Activated CD8-positive, alpha-beta memory T cell treated with anti-CD3 and anti-CD28 coated beads, Interleukin-2, amount 50 U/mL, for 1 hour (primary cell): Measurements from ENCODE around the gene KDM1B.
"Not testable (repeated sequence)": the region's sequence is repeated elsewhere in the genome, so short reads cannot be mapped to it uniquely, and the experiment has no call there.

Source experiments
- DNase-seq: peaks from one replicate; pipeline ENCODE4 v3.0.0-alpha.2; 2020; ENCODE audit errors: extremely low read depth

The KDM1B gene

DNA sequence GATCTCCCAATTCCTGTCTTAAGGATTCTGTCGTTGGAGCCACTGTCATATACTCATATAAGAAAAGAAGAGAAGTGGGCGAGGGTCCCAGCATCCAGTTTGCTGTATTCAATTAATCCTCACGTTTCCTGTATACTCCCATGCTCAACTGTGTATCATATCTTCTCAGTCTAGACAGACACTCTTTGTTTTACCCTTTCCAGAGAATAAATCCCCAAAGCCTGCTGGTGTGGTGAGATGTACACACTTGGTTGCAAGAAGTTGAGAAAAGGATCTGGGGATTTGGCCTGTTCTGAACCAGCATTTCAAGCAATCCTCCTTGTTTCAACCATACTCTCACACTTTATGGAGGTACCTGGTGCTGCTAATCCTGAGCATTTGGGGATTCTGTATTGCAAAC lies 3.4 kb upstream of the KDM1B start:
- DNase-seq: no peak

- no peak for DNase-seq
Observed at GRCh38 chr6:18153311-18153703, 1.9 kb upstream of the KDM1B start.

DNA sequence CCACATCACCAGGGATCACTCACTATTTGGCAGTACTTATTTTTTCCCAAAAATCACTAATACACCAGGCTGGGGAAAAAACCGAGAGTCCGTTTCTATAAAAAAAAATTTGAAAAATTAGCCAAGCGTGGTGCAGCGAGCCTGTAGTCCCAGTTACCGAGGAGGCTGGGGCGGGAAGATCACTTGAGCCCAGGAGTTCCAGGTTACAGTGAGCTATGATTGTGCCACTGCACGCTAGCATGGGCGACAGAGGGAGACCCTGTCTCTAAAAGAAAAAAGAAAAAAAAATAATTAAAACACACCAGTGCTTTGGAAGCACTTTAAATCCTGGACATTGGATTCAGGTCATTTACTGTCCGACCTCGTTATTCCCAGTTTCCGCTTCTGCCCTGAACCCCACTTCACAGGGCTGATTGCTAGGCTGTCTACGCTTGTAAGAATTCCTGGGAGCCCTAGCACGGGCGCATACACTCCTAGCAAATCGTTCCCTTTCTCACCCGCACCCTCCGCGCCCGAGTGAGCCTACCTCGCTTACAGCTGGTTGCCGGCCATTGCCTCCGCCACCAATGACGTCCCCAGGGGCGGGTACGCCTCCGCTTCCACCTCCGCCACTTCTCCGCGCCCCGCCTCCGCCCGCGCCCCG lies 594 bp upstream of the KDM1B start, which contains the start of gene TPMT:
Gene TPMT (minus strand): TSS at position 571 of the 643 bp plus-strand sequence. CDS start 5,950 bp downstream, outside the sequence.
- no peak for DNase-seq

DNA sequence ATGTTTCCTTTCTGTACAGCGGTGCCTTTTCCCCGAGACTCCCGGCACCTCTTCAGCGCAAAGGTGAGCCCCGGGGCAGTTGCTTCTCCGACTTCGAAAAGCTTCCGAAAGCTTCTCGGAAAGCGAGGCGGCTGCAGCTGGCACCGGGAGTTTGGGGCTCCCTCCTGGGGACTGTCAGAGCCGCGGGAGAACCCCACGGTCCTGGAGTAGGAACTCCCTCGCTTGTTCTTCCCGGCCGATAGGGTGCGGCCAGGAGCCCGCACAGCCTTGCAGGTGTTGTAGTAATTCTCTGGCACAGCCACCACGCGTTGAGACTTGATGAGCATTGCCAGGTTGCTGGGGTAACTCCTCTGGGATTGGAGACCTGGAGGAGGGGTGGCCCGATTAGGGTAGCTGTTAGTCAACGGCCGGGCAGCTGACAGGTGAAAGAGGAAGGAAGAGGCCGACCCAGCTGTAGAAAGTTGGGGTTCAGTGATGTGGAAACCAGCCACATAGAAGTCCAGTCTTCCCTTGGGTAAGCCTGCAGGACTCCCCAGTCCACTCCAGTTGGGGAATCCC lies 721 bp downstream of the KDM1B start:
- no peak for DNase-seq

GRCh38 chr6:18160911-18161310 lies 5.7 kb downstream of the KDM1B start:
- no peak for DNase-seq

- no peak for DNase-seq
Observed at GRCh38 chr6:18161431-18161830, 6.2 kb downstream of the KDM1B start.

DNA sequence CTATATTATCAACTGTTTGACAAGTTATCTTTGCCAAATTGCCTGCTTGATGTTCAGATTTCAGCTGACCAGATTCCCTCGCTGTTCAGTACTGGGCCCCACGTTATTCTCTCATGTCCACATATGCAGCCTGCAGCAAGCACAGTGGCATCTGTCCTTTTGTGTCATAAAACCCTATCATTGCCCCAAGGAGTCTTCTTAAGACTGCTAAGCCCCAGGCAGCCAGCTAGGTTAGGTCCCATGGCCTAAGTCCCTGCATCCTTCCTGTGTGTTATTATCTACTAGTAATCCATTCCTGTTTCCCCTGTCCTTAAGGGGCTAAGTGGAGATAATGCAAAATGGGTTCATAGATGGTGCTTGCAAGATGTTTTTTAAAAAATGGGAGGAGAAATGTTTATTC lies 7.2 kb downstream of the KDM1B start:
- DNase-seq: no peak

DNA sequence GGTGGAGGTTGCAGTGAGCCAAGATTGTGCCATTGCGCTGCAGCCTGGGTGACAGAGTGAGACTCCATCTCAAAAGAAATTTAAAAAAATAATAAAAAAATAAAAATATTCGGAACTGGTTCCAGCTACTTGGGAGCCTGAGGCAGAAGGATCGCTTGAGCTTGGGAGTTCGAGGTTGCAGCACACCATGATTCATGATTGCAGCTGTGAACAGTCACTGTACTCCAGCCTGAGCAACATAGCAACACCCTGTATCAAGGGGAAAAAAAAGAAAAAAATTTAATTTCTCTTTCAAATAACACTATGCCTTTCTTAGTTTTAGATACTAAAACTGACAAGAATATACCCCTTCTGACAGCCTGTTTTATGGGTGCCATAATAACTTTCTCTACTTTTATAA lies 10.5 kb downstream of the KDM1B start:
- no peak for DNase-seq

DNA sequence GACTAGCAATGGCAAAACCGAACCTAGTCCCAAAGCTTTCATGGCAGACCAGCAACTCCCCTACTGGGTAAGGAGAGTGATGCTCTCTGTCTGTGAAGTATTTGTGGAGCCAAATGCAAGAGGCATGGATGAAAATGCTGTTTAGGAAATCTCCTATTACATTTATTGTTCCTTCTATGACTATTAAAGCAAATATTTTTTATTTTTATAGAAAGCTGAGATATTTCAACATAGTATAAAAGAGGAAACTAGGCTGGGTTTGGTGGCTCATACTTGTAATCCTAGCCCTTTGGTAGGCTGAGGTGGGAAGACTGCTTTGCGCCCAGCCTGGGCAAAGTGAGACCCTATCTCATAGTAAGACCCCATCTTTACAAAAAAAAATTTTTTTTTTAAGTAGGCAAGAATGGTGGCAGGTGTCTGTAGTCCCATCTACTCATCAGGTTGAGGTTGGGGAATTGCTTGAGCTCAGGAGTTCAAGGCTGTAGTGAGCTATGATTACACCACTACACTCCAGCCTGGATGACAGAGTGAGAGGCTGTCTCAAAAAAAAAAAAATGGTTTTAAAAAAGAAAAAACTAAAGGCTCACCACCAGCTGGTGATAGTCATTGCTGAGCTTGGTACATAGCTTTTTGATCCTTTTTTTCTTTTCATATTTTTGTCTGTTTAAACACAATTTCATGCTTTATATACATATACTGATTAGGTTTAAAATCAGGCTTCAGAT lies 11.3 kb downstream of the KDM1B start:
- DNase-seq: no peak

DNA sequence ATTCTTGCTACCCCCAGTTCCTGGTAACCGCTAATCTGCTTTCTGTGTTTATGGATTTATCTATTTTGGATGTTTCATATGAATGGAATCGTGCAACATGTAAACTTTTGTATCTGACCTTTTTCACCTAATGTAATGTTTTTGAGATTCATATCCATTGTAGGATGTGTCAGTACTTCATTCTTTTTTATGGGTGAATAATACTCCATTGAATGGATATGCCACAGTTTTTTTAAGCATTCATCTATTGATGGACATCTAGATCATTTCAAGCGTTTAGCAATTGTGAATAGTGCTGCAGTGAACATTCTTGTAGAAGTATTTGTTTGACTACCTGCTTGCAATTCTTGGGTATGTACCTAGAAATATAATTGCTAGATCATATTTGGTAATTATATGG lies 13.0 kb downstream of the KDM1B start:
- no peak for DNase-seq

DNA sequence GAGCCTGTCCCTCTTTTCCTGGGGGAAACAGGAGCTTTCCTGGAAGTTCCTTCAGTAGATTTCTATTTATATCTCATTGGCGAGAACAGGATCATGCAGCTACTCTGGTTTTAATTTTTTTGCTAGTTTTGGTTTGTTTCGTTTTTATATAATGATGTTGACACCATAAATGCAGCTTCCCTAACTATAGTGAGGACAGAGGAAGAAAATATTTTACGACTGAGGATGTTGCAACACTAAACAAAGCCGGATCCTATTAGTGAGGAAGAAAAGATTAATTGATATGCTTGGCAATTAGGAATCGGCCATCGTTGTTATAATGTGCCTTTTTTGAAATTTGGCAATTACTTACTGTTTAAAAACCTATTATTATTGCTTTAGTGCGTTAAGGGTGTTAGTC lies 16.6 kb downstream of the KDM1B start:
- DNase-seq: no peak

DNA sequence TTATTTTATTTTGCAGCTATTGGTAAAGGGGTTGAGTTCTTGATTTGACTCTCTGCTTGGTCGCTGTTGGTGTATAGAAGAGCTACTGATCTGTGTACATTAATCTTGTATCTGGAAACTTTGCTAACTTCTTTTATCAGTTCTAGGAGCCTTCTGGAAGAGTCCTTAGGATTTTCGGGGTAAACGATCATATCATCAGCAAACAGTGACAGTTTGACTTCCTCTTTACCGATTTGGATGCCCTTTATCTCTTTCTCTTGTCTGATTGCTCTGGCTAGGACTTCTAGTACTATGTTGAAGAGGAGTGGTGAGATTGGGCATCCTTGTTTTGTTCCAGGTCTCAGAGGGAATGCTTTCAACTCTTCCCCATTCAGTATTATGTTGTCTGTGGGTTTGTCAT lies 21.0 kb downstream of the KDM1B start:
- DNase-seq: not testable (repeated sequence)

DNA sequence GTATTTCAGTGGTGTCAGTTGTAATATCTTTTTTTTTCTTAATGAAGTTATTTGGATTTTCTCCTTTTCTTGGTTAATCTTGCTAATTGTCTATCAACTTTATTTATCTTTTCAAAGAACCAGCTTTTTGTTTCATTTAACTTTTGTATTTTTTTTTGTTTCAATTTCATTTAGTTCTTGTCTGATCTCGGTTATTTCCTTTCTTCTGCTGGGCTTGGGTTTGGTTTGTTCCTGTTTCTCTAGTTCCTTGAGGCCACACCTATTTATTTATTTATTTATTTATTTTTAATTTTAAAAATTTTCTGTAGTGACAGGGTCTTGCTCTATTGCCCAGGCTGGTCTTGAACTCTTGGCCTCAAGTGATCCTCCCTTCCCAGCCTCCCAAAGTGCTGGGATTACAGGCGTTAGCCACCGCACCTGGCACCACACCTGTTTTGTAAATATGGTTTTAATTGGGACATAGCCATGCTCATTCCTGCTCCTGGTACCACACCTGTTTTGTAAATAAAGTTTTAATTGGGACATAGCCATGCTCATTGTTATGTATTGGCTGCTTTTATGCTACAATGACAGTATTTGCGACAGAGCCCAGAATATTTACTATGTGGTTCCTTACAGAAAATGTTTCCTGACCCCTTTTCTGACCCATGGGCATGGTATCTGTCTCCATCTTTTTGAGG lies 22.2 kb downstream of the KDM1B start:
- DNase-seq: no peak

DNA sequence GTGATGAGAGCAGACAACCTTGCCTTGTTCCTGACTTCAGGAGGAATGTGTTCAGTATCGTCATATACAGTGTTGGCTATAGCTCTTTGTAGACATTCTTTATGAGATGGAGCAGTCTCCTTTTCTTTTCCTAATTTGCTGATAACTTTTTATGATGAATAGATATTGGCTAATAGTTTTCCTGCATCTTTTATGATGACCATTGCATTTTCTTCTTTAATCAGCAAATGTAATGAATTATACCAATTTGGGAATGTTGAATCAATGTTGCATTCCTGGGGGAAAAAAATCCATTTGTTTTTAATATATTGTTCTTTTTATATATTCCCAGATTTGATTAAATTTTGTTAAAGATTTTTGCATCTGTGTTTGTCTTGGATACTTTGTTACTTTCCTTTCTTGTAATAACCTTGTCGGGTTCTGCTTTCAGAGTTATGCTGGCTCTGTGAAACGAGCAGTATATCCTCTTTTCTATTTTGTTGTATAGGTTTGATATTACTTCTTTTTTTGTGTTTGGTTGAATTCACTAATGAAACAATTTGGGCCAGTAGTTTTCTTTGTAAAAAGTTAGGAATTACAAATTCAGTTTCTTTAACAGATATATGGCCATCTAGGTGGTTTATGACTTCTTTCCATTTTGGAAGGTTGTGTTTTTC lies 23.9 kb downstream of the KDM1B start:
- DNase-seq: no peak

DNA sequence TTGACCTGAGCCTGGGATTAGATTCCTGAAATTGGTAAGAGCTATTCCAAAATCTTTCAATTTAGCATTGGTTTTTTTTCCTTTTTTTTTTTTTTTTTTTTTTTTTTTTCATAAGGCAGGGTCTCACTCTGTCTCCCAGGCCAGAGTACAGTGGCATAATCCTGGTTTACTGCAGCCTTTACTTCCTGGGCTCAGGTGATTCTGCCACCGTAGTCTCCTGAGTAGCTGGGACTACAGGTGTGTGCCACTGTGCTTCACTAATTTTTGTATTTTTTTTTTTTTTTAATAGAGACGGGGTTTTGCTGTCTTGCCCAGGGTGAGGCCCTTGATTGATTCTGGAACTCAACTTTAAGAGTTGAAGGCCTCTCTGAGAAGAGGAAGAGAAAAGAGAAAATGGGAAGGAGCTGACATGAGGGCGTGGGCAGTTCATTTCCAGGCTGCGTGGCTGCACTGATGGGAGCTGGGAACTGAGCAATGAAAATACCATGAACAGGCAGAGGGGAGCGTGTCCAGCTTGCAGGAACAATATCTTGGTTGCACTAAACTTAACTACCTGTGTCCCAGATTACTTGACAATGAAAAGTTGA lies 24.6 kb downstream of the KDM1B start:
- DNase-seq: no peak

DNA sequence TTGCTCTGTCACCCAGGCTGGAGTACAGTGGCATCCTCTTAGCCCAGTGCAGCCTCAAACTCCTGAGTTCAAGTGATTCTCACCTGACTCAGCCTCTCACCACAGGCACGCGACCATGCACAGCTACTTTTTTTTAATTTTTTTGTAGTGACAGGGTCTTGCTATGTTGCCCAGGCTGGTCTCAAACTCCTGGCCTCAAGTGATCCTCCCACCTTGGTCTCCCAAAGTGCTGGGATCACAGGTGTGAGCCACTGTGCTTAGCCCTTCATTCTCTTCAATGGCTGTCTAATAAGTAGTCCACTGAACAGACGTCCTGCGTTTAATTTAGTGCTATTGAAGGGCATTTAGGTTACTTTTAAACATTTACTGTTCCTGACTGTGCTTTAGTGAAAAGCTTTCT lies 27.3 kb downstream of the KDM1B start:
- DNase-seq: no peak

DNA sequence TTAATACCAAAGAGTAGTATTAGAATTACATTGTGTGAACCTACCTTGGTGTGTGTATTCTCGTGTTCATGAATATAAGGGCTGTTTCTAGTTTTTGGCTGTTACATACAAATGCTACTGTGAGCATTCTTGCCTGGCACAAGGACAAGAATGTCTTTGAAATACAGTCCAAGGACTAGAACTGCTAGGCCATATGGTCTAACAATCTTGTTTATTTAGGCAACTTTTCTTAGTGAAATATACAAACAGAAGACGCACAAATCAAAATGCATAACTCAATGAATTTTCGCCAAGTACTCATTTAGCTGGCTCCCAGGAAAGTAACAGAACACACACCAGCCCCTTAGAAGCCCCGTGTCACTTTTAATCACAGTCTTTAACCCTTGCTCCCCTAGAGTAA lies 28.5 kb downstream of the KDM1B start:
- DNase-seq: no peak

- no peak for DNase-seq
Observed at GRCh38 chr6:18185624-18186023, 30.4 kb downstream of the KDM1B start.

DNA sequence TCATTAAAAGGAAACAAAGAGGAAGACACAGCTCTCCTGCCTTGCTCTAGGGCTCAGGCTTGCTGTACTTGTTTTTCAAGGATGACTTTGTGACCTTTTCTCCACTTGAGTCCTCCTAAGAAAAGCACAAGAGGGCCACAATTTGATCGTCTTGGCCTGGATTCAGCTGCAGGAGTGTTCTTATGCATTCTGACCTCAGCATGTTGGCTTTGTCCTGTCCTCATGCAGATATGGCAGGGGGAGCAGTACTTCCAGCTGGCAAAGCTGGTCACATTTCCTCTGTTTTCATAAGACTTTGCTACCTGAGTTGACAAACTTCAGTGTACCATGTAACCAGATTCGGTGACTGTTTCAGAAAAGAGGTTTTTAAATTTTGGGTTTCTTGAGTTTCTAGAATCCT lies 30.8 kb downstream of the KDM1B start:
- DNase-seq: no peak

DNA sequence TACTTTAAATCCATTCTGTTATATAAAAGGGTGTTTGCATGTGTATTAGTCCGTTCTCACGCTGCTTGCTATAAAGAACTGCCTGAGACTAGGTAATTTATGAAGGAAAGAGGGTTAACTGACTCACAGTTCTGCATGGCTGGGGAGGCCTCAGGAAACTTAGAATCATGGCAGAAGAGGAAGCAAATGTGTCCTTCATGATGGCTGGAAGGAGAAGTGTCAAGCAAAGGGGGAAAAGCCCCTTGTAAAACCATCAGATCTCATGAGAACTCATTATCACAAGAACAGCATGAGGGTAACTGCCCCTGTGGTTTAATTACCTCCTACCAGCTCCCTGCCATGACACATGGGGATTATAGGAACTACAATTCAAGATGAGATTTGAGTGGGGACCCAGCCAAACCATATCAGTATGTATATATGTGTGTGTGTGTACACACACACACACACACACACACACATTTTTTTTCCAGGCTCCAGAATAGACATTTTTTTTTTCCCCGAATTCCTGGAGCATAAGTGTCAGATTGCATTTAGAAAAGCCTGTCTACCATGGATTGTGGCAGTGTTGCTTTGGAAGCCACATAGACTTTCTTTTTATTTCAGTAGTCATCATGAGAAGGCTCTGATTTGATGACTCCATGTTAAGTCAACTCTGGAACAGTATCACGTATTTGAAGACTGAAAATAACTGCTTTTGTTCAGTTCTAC lies 31.5 kb downstream of the KDM1B start:
- DNase-seq: no peak

DNA sequence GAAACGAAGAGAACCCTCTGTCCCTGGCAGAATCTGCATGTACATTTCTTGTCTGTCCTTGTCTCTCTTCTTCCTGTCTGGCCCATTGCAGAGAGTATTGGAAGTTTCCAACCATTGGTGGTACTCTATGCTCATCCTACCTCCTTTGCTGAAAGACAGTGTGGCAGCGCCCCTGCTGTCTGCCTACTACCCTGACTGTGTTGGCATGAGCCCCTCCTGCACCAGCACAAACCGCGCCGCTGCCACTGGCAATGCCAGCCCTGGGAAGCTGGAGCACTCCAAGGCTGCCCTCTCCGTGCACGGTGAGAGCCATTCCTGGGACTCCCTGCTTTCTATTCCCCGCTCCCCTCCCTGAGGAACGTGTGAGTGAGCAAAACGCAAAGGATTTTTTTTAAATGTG lies 32.5 kb downstream of the KDM1B start:
- no peak for DNase-seq
